Right cardiac atrium (tissue), 5 donors: ENCODE measurements around the gene NPFFR1. TPM values are rescaled to one million over a fixed set of nuclear protein-coding genes. Genes with fewer than 3 reads are reported as not detected.

Experiments used
- ATAC-seq, 2 donors: fragments of 200-7000 bp; cut with Tn5 transposase; one replicate each; pipeline versions ENCODE4 v1.8.0 to v1.9.1; 2020; ENCODE audit warnings: moderate library complexity in 2 of 2, mild to moderate bottlenecking in 1 of 2
- DNase-seq, 3 donors: peaks; one replicate each; pipeline ENCODE4 v3.0.0-alpha.2; 2020
- H3K27ac ChIP-seq: one replicate; pipeline ENCODE4 v1.5.1; 2013; ENCODE audit warnings: mild to moderate bottlenecking, low read length, control low read depth, moderate library complexity
- H3K27me3 ChIP-seq: one replicate; pipeline ENCODE4 v1.6.1; 2013; ENCODE audit not compliant: control insufficient read depth, insufficient read depth
- H3K4me1 ChIP-seq: one replicate; pipeline ENCODE4 v1.6.1; 2013; ENCODE audit warnings: low read length; ENCODE audit not compliant: control insufficient read depth, insufficient read depth
- H3K4me3 ChIP-seq: one replicate; pipeline ENCODE4 v1.5.1; 2013; ENCODE audit warnings: low read length, control low read depth
- H3K9me3 ChIP-seq: one replicate; pipeline ENCODE4 v1.6.1; 2013; ENCODE audit warnings: low read length; ENCODE audit not compliant: control insufficient read depth
- WGBS: extraction: QIAGEN DNeasy Blood & Tissue Kit; methylation state at CpG from one replicate; pipeline ENCODE4 v1.1.7; 2013; 5-methylcytosine and 5-hydroxymethylcytosine counted together
- intact Hi-C, 4 donors: fragments of 100-400 bp; cut with DNase I; formaldehyde crosslinking; loops; one replicate each; pipeline versions ENCODE4 v1.11.0 to v1.14.0; 2022 to 2023
- polyA plus RNA-seq: library from polyadenylated mRNA; stranded (reverse); fragments of 200-250 nt; gene quantifications from one replicate; pipeline ENCODE4 v1.2.3, GENCODE V29; 2013
- total RNA-seq, 4 donors: library from RNA; stranded (reverse); fragmentation: NEBNext Ultra II Directional; extraction: Animal tissue kit (Norgen Biotek cat#: 25700); gene quantifications; one replicate each; pipeline ENCODE4 v1.2.1, GENCODE V29; 2021
- donor health status: healthy with polysubstance abuse.
- donor health status: DM: no; HTN: yes; CAD: no.
- donor health status: DM: no; HTN: no; CAD: no.
- donor health status: DM: no; HTN: yes; CAD: no; lungs with severe emphysema.
- donor health status: DM: yes; HTN: yes; CAD: no.

NPFFR1 gene
- total and polyA plus RNA-seq, 5 donors, result 0.02 to 0.03 TPM; not detected in 3

DNA sequence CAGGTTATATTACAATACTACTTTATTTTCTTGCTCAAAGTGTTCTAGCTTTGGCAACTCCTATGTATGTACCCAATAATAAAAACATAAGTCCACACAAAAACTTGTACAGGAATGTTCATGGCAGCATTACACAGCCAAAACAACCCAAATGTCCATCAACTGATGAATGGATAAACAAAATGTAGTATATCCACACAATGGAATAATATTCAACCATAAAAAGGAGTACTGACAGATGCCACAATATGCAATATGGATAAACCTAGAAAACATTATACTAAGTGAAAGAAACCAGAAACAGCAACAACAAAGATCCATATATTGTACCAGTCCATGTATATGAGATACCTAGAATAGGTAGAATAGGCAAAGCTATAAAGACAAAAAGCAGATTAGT is 71.5 kb downstream of the NPFFR1 start:
- no peaks in the 10 kb centered on the region for H3K4me1 ChIP-seq
- no peaks in the 10 kb centered on the region for H3K9me3 ChIP-seq
- intact Hi-C loops, result no loop called here
- no peak overlapping the region for H3K27ac ChIP-seq
- DNase-seq (no peak), ATAC-seq (no peak)
- no peak overlapping the region for H3K4me3 ChIP-seq
- H3K27me3 ChIP-seq, result no peaks in the 10 kb centered on the region

DNA sequence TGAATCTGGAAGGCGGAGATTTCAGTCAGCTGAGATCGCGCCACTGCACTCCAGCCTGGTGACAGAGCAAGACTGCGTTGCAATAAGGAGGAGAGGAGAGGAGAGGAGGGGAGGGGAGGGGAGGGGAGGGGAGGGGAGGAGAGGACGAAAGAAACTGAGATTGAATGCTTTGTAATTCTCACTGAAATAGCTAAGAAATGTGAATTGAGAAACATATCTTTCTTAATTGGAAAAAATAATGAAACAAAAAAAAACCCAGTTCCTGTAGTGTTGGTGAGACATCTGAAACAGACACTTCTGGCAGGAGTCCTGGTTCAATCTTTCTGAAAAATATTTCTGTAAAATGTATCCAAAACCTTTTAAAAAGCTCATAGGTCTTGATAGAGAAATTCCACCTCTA is 77.0 kb downstream of the NPFFR1 start:
- intact Hi-C loops, result no loop called here
- no peak overlapping the region for H3K4me3 ChIP-seq
- H3K4me1 ChIP-seq, result no peaks in the 10 kb centered on the region
- H3K27me3 ChIP-seq, result no peaks in the 10 kb centered on the region
- ATAC-seq, result no peak
- no peak for DNase-seq
- no peaks in the 10 kb centered on the region for H3K9me3 ChIP-seq
- WGBS, result 91% methylated on average over 5 of the region's 5 CpGs
- no peak overlapping the region for H3K27ac ChIP-seq

DNA sequence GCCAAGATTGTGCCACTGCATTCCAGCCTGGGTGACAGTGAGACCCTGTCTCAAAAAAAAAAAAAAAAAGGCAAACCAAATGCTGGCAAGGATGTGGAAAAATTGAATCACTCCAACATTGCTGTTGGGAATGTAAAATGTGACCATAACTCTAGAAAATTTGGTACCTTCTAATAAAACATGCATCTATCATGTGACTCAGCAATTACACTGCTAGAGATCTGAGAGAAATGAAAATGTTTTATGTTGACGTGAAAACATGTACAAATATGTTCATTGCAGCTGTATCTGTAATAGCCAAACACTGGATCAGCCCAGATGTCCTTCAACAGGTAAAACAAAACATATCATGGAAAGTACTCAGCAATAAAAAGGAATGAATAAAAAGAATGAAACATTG is 82.7 kb downstream of the NPFFR1 start:
- no peak overlapping the region for H3K4me3 ChIP-seq
- no peaks in the 10 kb centered on the region for H3K27me3 ChIP-seq
- no peak overlapping the region for H3K27ac ChIP-seq
- WGBS, result 93% methylated on average over 1 of the region's 1 CpG
- ATAC-seq (no peak), DNase-seq (no peak)
- no peaks in the 10 kb centered on the region for H3K4me1 ChIP-seq
- intact Hi-C loops, result no loop called here
- H3K9me3 ChIP-seq, result no peaks in the 10 kb centered on the region

DNA sequence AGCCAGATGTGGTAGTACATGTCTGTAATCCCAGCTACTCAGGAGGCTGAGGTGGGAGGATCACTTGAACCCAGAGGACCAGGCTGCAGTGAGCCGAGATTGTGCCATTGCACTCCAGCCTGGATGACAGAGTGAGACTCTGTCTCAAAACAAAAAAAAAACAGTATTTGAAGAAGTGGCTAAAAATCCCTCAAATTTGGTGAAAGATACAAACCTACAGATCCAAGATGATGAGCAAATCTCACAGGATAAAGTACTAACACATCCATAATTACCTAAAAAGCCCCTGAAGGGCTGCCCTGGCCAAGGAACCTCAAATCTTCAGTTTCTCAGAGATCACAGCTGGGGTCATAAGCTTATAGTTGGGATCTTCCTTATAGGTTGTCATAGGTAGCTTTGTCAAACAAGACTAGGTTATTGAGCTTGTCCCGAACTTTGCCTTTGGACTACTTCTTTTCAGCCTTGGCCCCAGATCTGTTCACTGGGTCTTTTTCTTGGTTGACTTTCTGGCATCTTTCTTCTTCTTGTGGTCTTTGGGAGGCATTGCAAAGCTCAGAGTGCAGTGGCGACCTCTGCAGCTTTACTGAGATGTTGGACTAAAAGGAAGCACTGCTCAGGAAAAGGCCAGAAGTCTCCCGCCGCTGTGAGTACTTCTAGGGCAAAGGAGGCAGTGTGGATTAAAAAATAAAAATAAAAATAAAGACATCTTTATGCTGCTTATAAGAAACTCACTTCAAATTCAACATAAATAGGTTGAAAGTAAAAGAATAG is 84.9 kb downstream of the NPFFR1 start:
- H3K9me3 ChIP-seq, result no peaks in the 10 kb centered on the region
- 98% methylated on average over 5 of the region's 5 CpGs for WGBS
- H3K27ac ChIP-seq, result no peak overlapping the region
- H3K4me3 ChIP-seq, result no peak overlapping the region
- DNase-seq (no peak), ATAC-seq (no peak)
- intact Hi-C loops, result no loop called here
- H3K27me3 ChIP-seq, result no peaks in the 10 kb centered on the region
- H3K4me1 ChIP-seq, result no peaks in the 10 kb centered on the region

Other genes starting within 250 kb of the NPFFR1 start
- gene MACROH2A2, start 231.2 kb downstream of the NPFFR1 start, total RNA-seq, result 10 to 100 TPM; 13.6 to 14.7 (median 14.2) TPM
- 11.5 TPM for gene MACROH2A2, start 231.2 kb downstream of the NPFFR1 start, polyA plus RNA-seq
- gene AIFM2, start 151.2 kb downstream of the NPFFR1 start, total RNA-seq, result 10 to 100 TPM in 2 of 4 donors, 1 to 10 TPM in 2; 8.5 to 14.0 (median 9.7) TPM
- gene AIFM2, start 151.2 kb downstream of the NPFFR1 start, polyA plus RNA-seq, result 11.4 TPM
- gene TYSND1, start 137.3 kb downstream of the NPFFR1 start, total RNA-seq, result 1 to 10 TPM; 4.3 to 6.4 (median 5.0) TPM
- gene TYSND1, start 137.3 kb downstream of the NPFFR1 start, polyA plus RNA-seq, result 3.9 TPM
- 100 to 1,000 TPM in 2 of 4 donors, 10 to 100 TPM in 2; 89.2 to 147 (median 98.9) TPM for gene SAR1A, start 113.5 kb downstream of the NPFFR1 start, total RNA-seq
- gene SAR1A, start 113.5 kb downstream of the NPFFR1 start, polyA plus RNA-seq, result 39.8 TPM
- 10 to 100 TPM; 40.7 to 75.1 (median 68.6) TPM for gene PPA1, start 50.6 kb downstream of the NPFFR1 start, total RNA-seq
- gene PPA1, start 50.6 kb downstream of the NPFFR1 start, polyA plus RNA-seq, result 99.2 TPM
- gene LRRC20, start 98.6 kb upstream of the NPFFR1 start, total RNA-seq, result 10 to 100 TPM; 17.7 to 46.4 (median 37.0) TPM
- 33.4 TPM for gene LRRC20, start 98.6 kb upstream of the NPFFR1 start, polyA plus RNA-seq
- gene EIF4EBP2, start 120.1 kb upstream of the NPFFR1 start, total RNA-seq, result 10 to 100 TPM; 69.7 to 91.1 (median 78.0) TPM
- 29.6 TPM for gene EIF4EBP2, start 120.1 kb upstream of the NPFFR1 start, polyA plus RNA-seq
- not detected for gene NODAL, start 157.7 kb upstream of the NPFFR1 start, total RNA-seq
- not detected for gene NODAL, start 157.7 kb upstream of the NPFFR1 start, polyA plus RNA-seq
- 1 to 10 TPM; 4.3 to 7.7 (median 5.7) TPM for gene PALD1, start 194.8 kb upstream of the NPFFR1 start, total RNA-seq
- 2.8 TPM for gene PALD1, start 194.8 kb upstream of the NPFFR1 start, polyA plus RNA-seq